ENCODE data around the gene PSD2.

The PSD2 gene

GRCh38 chr5:139814191-139814601 lies 18.6 kb downstream of the PSD2 start:
- no peak for DNase-seq

DNA sequence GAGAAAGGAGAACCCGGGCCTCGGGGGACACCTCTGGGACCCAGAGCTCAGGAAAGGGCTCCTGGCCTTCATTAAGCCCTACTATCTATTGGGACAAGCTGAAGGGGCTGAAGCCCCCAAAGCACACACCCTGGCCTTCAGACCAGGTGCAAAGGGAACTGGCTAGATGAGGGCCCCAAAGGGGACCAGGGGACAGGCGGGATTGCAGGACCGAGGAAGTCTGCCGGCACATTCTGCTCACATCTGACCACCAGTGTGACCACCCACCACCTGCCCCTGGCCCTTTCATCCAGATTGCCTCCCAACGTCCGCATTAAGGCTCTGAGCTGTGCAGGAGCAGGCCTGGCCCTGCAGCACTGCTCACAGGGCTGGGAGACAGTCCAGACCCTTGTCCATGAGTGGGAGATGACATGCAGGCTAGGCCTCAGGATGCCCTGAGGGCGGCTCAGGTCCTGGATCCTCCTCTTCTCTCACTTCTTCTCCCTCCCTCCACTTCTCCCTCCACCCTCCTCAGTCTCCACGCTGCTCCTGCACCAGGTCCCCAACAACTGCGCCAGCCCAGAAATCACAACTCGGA lies 19.2 kb downstream of the PSD2 start:
- no peak for DNase-seq

GRCh38 chr5:139816566-139816965 lies 21.0 kb downstream of the PSD2 start:
- no peak for DNase-seq

DNA sequence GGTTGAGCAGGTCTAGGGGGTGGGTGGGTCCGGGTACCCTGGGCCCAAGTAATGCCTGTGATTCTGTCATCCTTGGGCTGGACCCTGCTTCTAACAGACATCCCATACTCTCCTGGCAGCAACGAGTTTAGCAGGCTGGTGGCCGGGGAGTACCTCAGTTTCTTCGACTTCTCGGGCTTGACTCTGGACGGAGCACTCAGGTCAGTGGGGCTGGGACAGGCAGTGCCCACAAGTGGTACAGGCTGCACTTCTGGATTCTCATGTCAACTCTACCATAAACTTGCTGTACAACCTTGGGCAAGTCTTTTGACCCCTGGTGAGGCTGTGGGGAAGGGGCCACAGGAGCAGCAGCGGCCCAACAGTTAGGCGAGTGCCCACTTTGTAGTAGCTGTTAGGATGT lies 21.8 kb downstream of the PSD2 start:
- no peak for DNase-seq

- no peak for DNase-seq
Observed at GRCh38 chr5:139817970-139818369, 22.4 kb downstream of the PSD2 start.

DNA sequence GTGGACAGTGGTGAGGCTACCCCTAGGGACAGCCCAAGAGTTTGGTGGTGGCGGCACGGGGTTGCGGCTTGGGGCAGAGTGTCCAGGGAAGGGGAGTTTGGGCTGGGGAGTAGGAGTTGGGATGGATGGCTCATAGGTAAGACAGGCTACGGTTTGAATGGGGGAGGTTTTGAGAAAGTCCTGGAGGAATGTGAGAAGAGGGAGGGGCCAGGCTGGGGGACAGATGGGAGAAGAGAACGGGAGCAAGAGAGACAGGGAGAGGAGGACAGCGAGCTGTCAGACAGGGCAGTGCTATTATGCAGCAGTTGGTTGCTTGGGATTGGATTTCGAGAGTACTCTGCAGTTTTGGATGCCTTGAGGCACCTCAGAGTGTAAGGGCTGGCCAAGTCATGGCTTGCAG lies 24.5 kb downstream of the PSD2 start:
- DNase-seq, result no peak

- no peak for DNase-seq
Observed at GRCh38 chr5:139820606-139821005, 25.0 kb downstream of the PSD2 start.

GRCh38 chr5:139821806-139822552 lies 26.4 kb downstream of the PSD2 start:
- no peak for DNase-seq

DNA sequence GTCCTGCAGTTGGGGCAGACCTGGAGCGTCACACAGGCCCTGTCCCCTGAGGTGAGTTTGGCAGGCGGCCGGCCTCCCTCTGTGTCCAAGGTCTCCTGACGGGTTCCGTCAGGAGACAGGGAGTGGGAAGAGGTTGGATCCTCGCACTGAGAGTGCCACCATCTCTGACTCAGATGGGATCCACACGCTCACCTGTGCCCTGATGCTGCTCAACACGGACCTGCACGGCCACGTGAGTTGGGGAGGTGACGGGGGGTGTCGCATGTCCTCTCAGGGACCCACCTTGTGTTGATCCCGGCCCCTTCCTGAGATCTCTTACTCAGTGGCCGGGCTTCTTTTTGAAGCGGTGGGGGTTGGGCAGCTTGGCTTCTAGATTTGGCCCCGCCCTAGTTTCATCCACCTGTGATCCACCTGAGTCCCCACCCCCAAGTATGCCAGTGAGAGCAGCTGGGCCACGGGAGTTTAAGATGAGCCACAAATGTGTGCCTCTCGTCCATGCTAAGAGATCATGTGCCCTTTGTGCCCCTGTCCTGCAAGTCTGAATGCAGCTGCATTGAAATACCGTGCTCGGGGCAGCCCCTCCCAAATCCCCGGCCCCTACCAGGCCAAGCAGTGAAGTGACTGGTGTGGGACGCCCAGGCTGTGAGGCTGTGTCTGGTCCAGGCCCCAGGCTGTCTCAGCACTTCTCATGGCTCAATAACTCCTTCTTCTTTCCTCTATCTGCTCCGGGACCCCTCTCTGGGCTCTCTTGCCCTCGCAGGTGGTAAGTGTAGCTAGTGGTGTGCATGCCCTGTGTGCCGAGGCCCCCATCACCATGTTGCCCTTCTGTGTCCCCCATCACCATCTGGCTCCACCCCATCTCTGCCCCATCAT lies 27.2 kb downstream of the PSD2 start:
- DNase-seq, result no peak

GRCh38 chr5:139823757-139824355 lies 28.2 kb downstream of the PSD2 start:
- no peak for DNase-seq

DNA sequence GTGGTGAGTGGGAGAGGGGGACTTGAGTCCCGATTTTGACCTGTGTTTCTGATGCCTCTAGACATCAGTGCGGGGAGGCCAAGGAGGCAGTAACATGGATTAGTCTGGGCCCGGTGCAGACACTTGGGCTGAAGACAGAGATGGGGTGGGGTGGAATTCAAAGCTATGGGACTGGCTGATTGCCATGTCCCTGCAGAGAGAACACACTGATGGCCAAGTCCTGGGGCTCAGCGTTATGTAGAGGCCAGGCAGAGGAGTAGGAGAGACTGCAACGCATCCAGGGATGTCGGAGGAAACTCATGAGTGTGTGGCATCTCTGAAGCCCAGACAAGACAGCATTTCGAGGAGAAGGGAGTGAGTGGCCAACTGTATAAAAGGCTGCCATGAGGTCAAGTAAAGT lies 30.1 kb downstream of the PSD2 start:
- no peak for DNase-seq

- no peak for DNase-seq
Observed at GRCh38 chr5:139828207-139828895, 32.7 kb downstream of the PSD2 start.

- DNase-seq, result no peak
Observed at GRCh38 chr5:139829471-139829870, 33.9 kb downstream of the PSD2 start.

- no peak for DNase-seq
Observed at GRCh38 chr5:139831624-139832023, 36.0 kb downstream of the PSD2 start.

- no peak for DNase-seq
Observed at GRCh38 chr5:139833525-139833924, 37.9 kb downstream of the PSD2 start.

DNA sequence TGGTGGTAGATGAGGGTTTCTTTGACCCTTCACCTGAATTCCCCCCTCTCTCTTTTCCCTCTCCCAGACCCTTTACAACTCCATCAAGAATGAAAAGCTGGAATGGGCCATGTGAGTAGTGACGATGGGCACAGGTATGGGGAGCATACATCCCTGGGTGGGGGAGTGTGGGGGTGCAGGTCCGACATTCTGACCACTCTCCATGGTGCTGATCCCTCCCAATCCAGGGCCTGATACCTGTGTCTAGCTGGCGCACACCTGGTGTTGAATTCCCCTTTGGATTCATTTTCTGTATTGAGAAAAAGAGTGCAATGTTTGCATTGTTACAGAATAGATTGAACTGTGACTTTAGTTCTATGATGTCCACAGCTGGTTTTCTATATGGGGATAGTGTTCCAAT lies 40.0 kb downstream of the PSD2 start:
- DNase-seq, result no peak

DNA sequence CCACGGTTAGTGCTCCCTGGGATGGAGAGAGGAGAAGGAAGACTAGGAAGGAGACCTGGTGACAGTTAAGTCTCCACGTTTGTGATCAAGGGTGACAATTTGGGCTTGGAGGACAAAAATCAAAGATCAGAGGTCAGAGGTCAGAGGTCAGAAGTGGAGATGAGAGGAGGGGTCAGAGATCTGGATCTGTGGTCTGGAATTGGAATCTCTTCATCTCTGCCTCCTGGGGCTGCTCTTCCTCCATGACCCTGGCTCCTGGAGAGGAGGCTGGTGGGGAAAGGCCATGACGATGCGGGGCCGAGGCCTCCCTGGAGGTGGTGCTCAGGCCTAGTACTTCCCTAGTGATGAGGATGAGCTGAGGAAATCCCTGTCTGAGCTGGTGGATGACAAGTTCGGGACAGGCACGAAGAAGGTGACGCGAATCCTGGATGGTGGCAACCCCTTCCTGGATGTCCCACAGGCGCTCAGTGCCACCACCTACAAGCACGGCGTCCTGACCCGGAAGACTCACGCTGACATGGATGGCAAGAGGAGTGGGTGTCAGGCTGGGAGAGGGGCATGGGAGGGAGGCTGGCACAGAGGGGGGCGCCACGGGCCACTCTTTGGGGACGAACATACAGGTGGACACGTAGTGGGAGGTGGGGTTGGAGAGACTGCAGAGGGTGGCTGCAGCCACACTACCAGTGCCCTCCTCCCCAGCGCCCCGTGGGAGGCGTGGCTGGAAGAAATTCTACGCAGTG lies 41.0 kb downstream of the PSD2 start:
- DNase-seq, result no peak

GRCh38 chr5:139837711-139838380 lies 42.2 kb downstream of the PSD2 start:
- no peak for DNase-seq

GRCh38 chr5:139838381-139839197 lies 43.0 kb downstream of the PSD2 start:
- DNase-seq, result no peak

- DNase-seq, result no peak
Observed at GRCh38 chr5:139839232-139839815, 43.7 kb downstream of the PSD2 start.

Data from inflammatory macrophage treated with lipopolysaccharide for 1 hour (primary cell).